SK-N-SH (cell line): ENCODE results near the gene C19orf33.

Experiments
- CTCF ChIP-seq: fragments of 200-600 bp; sonication (generic); IDR thresholded peaks from 2 replicates; pipeline ENCODE4 v1.6.1; 2017; ENCODE audit warnings: antibody characterized with exemption, mild to moderate bottlenecking, moderate library complexity
- EZH2phosphoT487 ChIP-seq: fragments of 200-600 bp; sonication (generic); IDR thresholded peaks from 2 replicates; pipeline ENCODE4 v1.6.1; 2017; ENCODE audit warnings: low read depth, mixed run types, mild to moderate bottlenecking, antibody characterized with exemption, moderate library complexity, borderline replicate concordance
- FOXJ3 ChIP-seq: sonication (generic); formaldehyde crosslinking; IDR thresholded peaks from 2 replicates; pipeline ENCODE4 v1.5.1; 2020; ENCODE audit warnings: mild to moderate bottlenecking, missing genetic modification reagents
- MAX ChIP-seq: IDR thresholded peaks from 2 replicates; pipeline ENCODE4 v1.4.0; 2012; ENCODE audit warnings: low read depth
- MEF2A ChIP-seq: IDR thresholded peaks from 2 replicates; pipeline ENCODE4 v1.4.0; 2012; ENCODE audit warnings: low read depth, borderline replicate concordance
- NRF1 ChIP-seq: IDR thresholded peaks from 2 replicates; pipeline ENCODE4 v1.6.1; 2012; ENCODE audit warnings: low read depth, mild to moderate bottlenecking, low read length
- POLR2AphosphoS5 ChIP-seq: IDR thresholded peaks from 2 replicates; pipeline ENCODE4 v1.6.1; 2012; ENCODE audit warnings: low read depth, low read length
- RAD21 ChIP-seq: IDR thresholded peaks from 2 replicates; pipeline ENCODE4 v1.6.1; 2012; ENCODE audit warnings: mild to moderate bottlenecking, low read length
- REST ChIP-seq: IDR thresholded peaks from 2 replicates; pipeline ENCODE4 v1.6.1; 2012; ENCODE audit warnings: mild to moderate bottlenecking, low read depth, low read length, moderate library complexity
- SIN3A ChIP-seq: IDR thresholded peaks from 2 replicates; pipeline ENCODE4 v1.6.1; 2012; ENCODE audit warnings: low read depth, mild to moderate bottlenecking, low read length, moderate library complexity, borderline replicate concordance
- TAF1 ChIP-seq: IDR thresholded peaks from 2 replicates; pipeline ENCODE4 v1.6.1; 2012; ENCODE audit warnings: low read depth, mild to moderate bottlenecking, low read length, moderate library complexity, borderline replicate concordance

- TF ChIP-seq CTCF, result no peak
- no peak for TF ChIP-seq POLR2AphosphoS5
- TF ChIP-seq TAF1, result no peak
- no peak for TF ChIP-seq EZH2phosphoT487
- no peak for TF ChIP-seq RAD21
- TF ChIP-seq MAX, result no peak
- no peak for TF ChIP-seq SIN3A
- TF ChIP-seq MEF2A, result no peak
- TF ChIP-seq FOXJ3 (CRISPR knock-in tag), result no peak
- TF ChIP-seq REST, result no peak
- TF ChIP-seq NRF1, result no peak
Observed at GRCh38 chr19:38310279-38310670, 6.2 kb downstream of the C19orf33 start.
